Neural cell (in vitro differentiated cells): ENCODE measurements around the gene MYBPHL. TPM values are rescaled to one million over a fixed set of nuclear protein-coding genes. Genes with fewer than 3 reads are reported as not detected.

Experiments used
- H2AFZ ChIP-seq: fragments of 200-600, 300-800 bp; sonication (generic), shearing (Covaris generic); 2 replicates; pipeline ENCODE4 v1.6.0; 2014; ENCODE audit warnings: low read depth, mild to moderate bottlenecking, antibody characterized with exemption, low read length, moderate library complexity
- H3F3A ChIP-seq: fragments of 200-600 bp; shearing (Covaris generic); 2 replicates; pipeline ENCODE4 v1.6.1; 2016; ENCODE audit warnings: mild to moderate bottlenecking, moderate library complexity, mixed read lengths, antibody characterized with exemption, low read length; ENCODE audit not compliant: insufficient read depth, poor library complexity, severe bottlenecking
- H3K27ac ChIP-seq: fragments of 200-600, 300-800 bp; sonication (generic), shearing (Covaris generic); 2 replicates; pipeline ENCODE4 v1.5.1; 2014; ENCODE audit warnings: mild to moderate bottlenecking, low read length, moderate library complexity
- H3K27me3 ChIP-seq: fragments of 300-800, 200-600 bp; sonication (generic), shearing (Covaris generic); 2 replicates; pipeline ENCODE4 v1.6.0; 2014; ENCODE audit warnings: mild to moderate bottlenecking, low read depth, low read length, moderate library complexity; ENCODE audit not compliant: insufficient read depth
- H3K36me3 ChIP-seq: fragments of 300-800, 200-600 bp; sonication (generic), shearing (Covaris generic); 2 replicates; pipeline ENCODE4 v1.5.1; 2014; ENCODE audit warnings: mild to moderate bottlenecking, antibody characterized with exemption, low read length, moderate library complexity; ENCODE audit not compliant: insufficient read depth
- H3K4me2 ChIP-seq: fragments of 300-800, 200-600 bp; sonication (generic), shearing (Covaris generic); 2 replicates; pipeline ENCODE4 v1.6.0; 2014; ENCODE audit warnings: mild to moderate bottlenecking, low read length
- H3K4me3 ChIP-seq: fragments of 300-800, 200-600 bp; sonication (generic), shearing (Covaris generic); 2 replicates; pipeline ENCODE4 v1.5.1; 2014; ENCODE audit warnings: mild to moderate bottlenecking, low read length, moderate library complexity
- H3K79me2 ChIP-seq: fragments of 200-600 bp; shearing (Covaris generic); replicated peaks from 2 replicates; pipeline ENCODE4 v1.6.0; 2014; ENCODE audit warnings: mild to moderate bottlenecking, low read length, moderate library complexity; ENCODE audit not compliant: insufficient read depth
- H3K9ac ChIP-seq: fragments of 300-800, 200-600 bp; sonication (generic), shearing (Covaris generic); 2 replicates; pipeline ENCODE4 v1.6.1; 2016; ENCODE audit warnings: mild to moderate bottlenecking, low read length, mixed read lengths
- H3K9me2 ChIP-seq: fragments of 200-600 bp; shearing (Covaris generic); 2 replicates; pipeline ENCODE4 v1.6.1; 2016; ENCODE audit warnings: mild to moderate bottlenecking, low read length, mixed read lengths; ENCODE audit not compliant: insufficient read depth
- H3K9me3 ChIP-seq: fragments of 200-600, 300-800 bp; sonication (generic), shearing (Covaris generic); 2 replicates; pipeline ENCODE4 v1.6.1; 2016; ENCODE audit warnings: mild to moderate bottlenecking, mixed run types, low read length, moderate library complexity, mixed read lengths
- H4K20me1 ChIP-seq: fragments of 200-600 bp; shearing (Covaris generic); 2 replicates; pipeline ENCODE4 v1.6.1; 2016; ENCODE audit warnings: mild to moderate bottlenecking, mixed run types; ENCODE audit not compliant: insufficient read depth
- EP300 ChIP-seq: fragments of 450-650 bp; conservative IDR thresholded peaks from 2 replicates; pipeline ENCODE4 v1.6.1; 2014; ENCODE audit warnings: antibody characterized with exemption, mild to moderate bottlenecking, moderate library complexity; ENCODE audit not compliant: poor library complexity, severe bottlenecking
- EZH2 ChIP-seq: fragments of 200-600, 300-800 bp; shearing (Covaris generic), sonication (generic); IDR thresholded peaks from 2 replicates; pipeline ENCODE4 v1.6.1; 2014; ENCODE audit warnings: antibody characterized with exemption, low read length, borderline replicate concordance, mild to moderate bottlenecking; ENCODE audit not compliant: insufficient read depth, poor library complexity, severe bottlenecking
- MXI1 ChIP-seq: fragments of 450-650 bp; conservative IDR thresholded peaks from 2 replicates; pipeline ENCODE4 v1.6.1; 2014; ENCODE audit warnings: antibody characterized with exemption, mild to moderate bottlenecking; ENCODE audit not compliant: poor library complexity, severe bottlenecking
- POLR2AphosphoS5 ChIP-seq: IDR thresholded peaks from 2 replicates; pipeline ENCODE4 v1.6.1; 2012
- RAD21 ChIP-seq: fragments of 450-650 bp; conservative IDR thresholded peaks from 2 replicates; pipeline ENCODE4 v1.6.1; 2014; ENCODE audit warnings: antibody characterized with exemption, mild to moderate bottlenecking, moderate library complexity
- SMC3 ChIP-seq: fragments of 450-650 bp; conservative IDR thresholded peaks from 2 replicates; pipeline ENCODE4 v1.6.1; 2014; ENCODE audit warnings: antibody characterized with exemption, mild to moderate bottlenecking, moderate library complexity; ENCODE audit not compliant: poor library complexity
- TAF1 ChIP-seq: IDR thresholded peaks from 2 replicates; pipeline ENCODE4 v1.6.1; 2012; ENCODE audit warnings: low read depth
- polyA plus RNA-seq: library from polyadenylated mRNA; depleted of rRNA; stranded (reverse); fragments of >200 nt; gene quantifications from 2 replicates; pipeline ENCODE4 v1.2.3, GENCODE V29; 2014
- TF ChIP-seq, protein P1 (sequence below): fragments of 450-650 bp; IDR thresholded peaks from 2 replicates; pipeline ENCODE4 v1.5.1; 2014; ENCODE audit warnings: antibody characterized with exemption, mild to moderate bottlenecking, moderate library complexity; ENCODE audit not compliant: poor library complexity, severe bottlenecking
- TF ChIP-seq, protein P2 (sequence below): IDR thresholded peaks from 2 replicates; pipeline ENCODE4 v1.6.1; 2012; ENCODE audit warnings: borderline replicate concordance

Gene MYBPHL
- polyA plus RNA-seq, 1 donor from 2014 or later = 1.6 TPM

DNA sequence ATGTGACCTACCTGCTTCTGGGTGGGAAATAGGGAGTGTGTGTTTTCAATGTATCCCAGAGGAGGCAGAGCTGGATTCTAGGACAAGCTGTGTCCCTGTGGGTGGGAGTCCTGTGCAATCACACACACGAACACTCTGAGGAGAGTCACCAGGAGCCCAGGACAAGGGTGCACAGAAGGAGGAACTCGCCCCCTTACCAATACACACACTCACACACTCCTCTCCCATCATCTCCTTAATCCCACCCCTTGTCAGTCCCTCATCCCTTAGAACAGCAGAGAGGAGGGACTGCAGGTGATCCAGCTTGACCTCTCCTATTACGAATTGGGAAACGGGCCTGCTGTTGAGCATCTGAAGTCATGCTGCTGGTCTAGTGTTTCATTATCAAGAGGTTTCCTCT, 8.5 kb upstream of the MYBPHL start:
- Histone ChIP-seq H3K27me3 (no peaks in the 10 kb centered on the region), H3K79me2 (no peaks in the 10 kb centered on the region), H3F3A (no peaks in the 10 kb centered on the region), H3K4me2 (no peak overlapping the region), H3K9me2 (no peaks in the 10 kb centered on the region), H3K9ac (no peak overlapping the region), H3K4me3 (no peak overlapping the region), H3K36me3 (peaks cover 10% of the 10 kb centered on the region), H3K9me3 (no peaks in the 10 kb centered on the region), H2AFZ (no peak overlapping the region), H4K20me1 (no peaks in the 10 kb centered on the region), H3K27ac (no peak overlapping the region)
- TF ChIP-seq TAF1 (no peak), EP300 (no peak), EZH2 (no peak), SMC3 (no peak), MXI1 (no peak), RAD21 (no peak), POLR2AphosphoS5 (no peak)
- TF ChIP-seq, protein P1, sequence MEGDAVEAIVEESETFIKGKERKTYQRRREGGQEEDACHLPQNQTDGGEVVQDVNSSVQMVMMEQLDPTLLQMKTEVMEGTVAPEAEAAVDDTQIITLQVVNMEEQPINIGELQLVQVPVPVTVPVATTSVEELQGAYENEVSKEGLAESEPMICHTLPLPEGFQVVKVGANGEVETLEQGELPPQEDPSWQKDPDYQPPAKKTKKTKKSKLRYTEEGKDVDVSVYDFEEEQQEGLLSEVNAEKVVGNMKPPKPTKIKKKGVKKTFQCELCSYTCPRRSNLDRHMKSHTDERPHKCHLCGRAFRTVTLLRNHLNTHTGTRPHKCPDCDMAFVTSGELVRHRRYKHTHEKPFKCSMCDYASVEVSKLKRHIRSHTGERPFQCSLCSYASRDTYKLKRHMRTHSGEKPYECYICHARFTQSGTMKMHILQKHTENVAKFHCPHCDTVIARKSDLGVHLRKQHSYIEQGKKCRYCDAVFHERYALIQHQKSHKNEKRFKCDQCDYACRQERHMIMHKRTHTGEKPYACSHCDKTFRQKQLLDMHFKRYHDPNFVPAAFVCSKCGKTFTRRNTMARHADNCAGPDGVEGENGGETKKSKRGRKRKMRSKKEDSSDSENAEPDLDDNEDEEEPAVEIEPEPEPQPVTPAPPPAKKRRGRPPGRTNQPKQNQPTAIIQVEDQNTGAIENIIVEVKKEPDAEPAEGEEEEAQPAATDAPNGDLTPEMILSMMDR = no peak

DNA sequence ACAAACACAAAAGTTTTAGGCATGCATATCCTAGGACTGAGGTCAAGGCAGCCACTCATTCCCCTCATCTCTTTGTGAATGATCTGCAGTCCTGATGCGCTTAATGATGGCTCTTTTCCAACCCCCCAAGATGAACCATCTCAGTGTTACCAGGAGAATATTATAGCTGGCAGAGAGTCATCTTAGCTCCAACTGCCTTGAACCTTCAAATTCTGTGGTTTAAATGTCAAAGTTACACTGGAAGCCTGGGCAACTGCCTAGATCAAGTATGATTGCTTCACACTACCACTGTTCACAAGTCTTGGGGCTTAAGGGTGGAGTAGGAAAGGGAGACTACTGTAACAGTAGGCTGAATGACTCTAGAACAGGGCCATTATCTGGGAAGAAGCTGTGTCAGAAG, 8.0 kb upstream of the MYBPHL start:
- Histone ChIP-seq H3K4me2 (no peak overlapping the region), H3F3A (no peaks in the 10 kb centered on the region), H3K9ac (no peak overlapping the region), H2AFZ (no peak overlapping the region), H3K27me3 (no peaks in the 10 kb centered on the region), H3K9me2 (no peaks in the 10 kb centered on the region), H3K9me3 (no peaks in the 10 kb centered on the region), H4K20me1 (no peaks in the 10 kb centered on the region), H3K27ac (no peak overlapping the region), H3K79me2 (no peaks in the 10 kb centered on the region), H3K4me3 (no peak overlapping the region), H3K36me3 (peaks cover 10% of the 10 kb centered on the region)
- TF ChIP-seq, protein P1 = no peak
- TF ChIP-seq EZH2 = no peak
- no peak for TF ChIP-seq SMC3
- TF ChIP-seq MXI1 = no peak
- TF ChIP-seq, protein P2, sequence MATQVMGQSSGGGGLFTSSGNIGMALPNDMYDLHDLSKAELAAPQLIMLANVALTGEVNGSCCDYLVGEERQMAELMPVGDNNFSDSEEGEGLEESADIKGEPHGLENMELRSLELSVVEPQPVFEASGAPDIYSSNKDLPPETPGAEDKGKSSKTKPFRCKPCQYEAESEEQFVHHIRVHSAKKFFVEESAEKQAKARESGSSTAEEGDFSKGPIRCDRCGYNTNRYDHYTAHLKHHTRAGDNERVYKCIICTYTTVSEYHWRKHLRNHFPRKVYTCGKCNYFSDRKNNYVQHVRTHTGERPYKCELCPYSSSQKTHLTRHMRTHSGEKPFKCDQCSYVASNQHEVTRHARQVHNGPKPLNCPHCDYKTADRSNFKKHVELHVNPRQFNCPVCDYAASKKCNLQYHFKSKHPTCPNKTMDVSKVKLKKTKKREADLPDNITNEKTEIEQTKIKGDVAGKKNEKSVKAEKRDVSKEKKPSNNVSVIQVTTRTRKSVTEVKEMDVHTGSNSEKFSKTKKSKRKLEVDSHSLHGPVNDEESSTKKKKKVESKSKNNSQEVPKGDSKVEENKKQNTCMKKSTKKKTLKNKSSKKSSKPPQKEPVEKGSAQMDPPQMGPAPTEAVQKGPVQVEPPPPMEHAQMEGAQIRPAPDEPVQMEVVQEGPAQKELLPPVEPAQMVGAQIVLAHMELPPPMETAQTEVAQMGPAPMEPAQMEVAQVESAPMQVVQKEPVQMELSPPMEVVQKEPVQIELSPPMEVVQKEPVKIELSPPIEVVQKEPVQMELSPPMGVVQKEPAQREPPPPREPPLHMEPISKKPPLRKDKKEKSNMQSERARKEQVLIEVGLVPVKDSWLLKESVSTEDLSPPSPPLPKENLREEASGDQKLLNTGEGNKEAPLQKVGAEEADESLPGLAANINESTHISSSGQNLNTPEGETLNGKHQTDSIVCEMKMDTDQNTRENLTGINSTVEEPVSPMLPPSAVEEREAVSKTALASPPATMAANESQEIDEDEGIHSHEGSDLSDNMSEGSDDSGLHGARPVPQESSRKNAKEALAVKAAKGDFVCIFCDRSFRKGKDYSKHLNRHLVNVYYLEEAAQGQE = no peak
